Central memory CD4-positive, alpha-beta T cell (primary cell): ENCODE results near the gene BAX.

Experiments used
- DNase-seq: peaks from one replicate; pipeline ENCODE4 v3.0.0; 2022

The BAX gene

GRCh38 chr19:48933382-48933932 is 21.2 kb upstream of the BAX start, which contains the start of gene DHDH:
TSS of gene DHDH (plus strand) at chr19:48933699. CDS start at chr19:48933722, 23 bp downstream.
- DNase-seq, result peak; percentile 85

- DNase-seq, result no peak
These were observed 19.8 kb upstream of the BAX start for GRCh38 chr19:48934837-48935236.

- no peak for DNase-seq
These were observed 18.8 kb upstream of the BAX start for GRCh38 chr19:48935864-48936263.

- no peak for DNase-seq
These were observed 16.4 kb upstream of the BAX start for GRCh38 chr19:48938256-48938655.

- no peak for DNase-seq
These were observed 13.8 kb upstream of the BAX start for GRCh38 chr19:48940902-48941301.

GRCh38 chr19:48943081-48943480 is 11.6 kb upstream of the BAX start:
- DNase-seq, result no peak

- DNase-seq, result no peak
These were observed 9.3 kb upstream of the BAX start for GRCh38 chr19:48945415-48945814.

- no peak for DNase-seq
These were observed 8.9 kb upstream of the BAX start for GRCh38 chr19:48945817-48946216.

- DNase-seq, result no peak
These were observed 8.0 kb upstream of the BAX start for GRCh38 chr19:48946463-48947257.

GRCh38 chr19:48947258-48947542 is 7.5 kb upstream of the BAX start:
- DNase-seq, result no peak

- DNase-seq, result no peak
These were observed 4.5 kb upstream of the BAX start for GRCh38 chr19:48950159-48950558.

GRCh38 chr19:48950830-48951519 is 3.7 kb upstream of the BAX start:
- no peak for DNase-seq

GRCh38 chr19:48953141-48953540 is 1.5 kb upstream of the BAX start:
- DNase-seq, result no peak

GRCh38 chr19:48953990-48954594 is 583 bp upstream of the BAX start:
- DNase-seq, result no peak

GRCh38 chr19:48955308-48955958 is 758 bp downstream of the BAX start:
- DNase-seq, result no peak

- no peak for DNase-seq
These were observed 3.3 kb downstream of the BAX start for GRCh38 chr19:48958006-48958405.

GRCh38 chr19:48959341-48960239 is 4.9 kb downstream of the BAX start:
- no peak for DNase-seq

GRCh38 chr19:48961051-48961649 is 6.5 kb downstream of the BAX start:
- no peak for DNase-seq

GRCh38 chr19:48961673-48962028 is 7.0 kb downstream of the BAX start:
- DNase-seq, result no peak

- no peak for DNase-seq
These were observed 7.6 kb downstream of the BAX start for GRCh38 chr19:48962029-48962848.

- no peak for DNase-seq
These were observed 8.1 kb downstream of the BAX start for GRCh38 chr19:48962849-48963165.
